Superior temporal gyrus (tissue), 1 donor: ENCODE data around the gene SLC17A7.

Experiments used
- DNase-seq: peaks from one replicate; pipeline ENCODE4 v3.0.0-alpha.2; 2016; ENCODE audit errors: extremely low spot score

Gene SLC17A7

GRCh38 chr19:49427855-49428546 lies 13.3 kb downstream of the SLC17A7 start:
- no peak for DNase-seq

GRCh38 chr19:49427339-49427738 lies 14.0 kb downstream of the SLC17A7 start:
- DNase-seq, result no peak

- DNase-seq, result no peak
These were observed 15.3 kb downstream of the SLC17A7 start for GRCh38 chr19:49425922-49426592.

DNA sequence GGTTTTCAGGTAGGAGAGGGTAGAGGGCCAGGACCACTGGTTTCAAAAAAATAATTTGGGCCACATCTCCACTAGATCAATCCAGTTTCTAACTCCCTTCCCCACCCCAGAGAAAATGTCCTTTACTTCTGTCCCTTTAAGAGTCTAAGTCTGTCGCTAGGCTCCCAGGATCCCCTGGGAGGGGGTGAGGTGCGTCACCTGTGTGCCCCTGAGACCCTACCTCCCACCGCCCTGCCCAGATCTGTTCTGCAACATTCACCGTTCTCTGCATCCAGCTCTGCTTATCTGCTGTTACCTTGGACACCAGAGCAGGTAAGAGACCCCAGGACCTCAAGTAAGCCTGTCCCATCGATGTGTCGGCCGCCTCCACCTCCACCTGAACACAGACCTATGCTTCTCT lies 16.1 kb downstream of the SLC17A7 start, which contains the start of gene GFY:
GFY (plus strand) TSS at position 211 of the 400 bp plus-strand sequence. CDS start 1,043 bp downstream, outside the sequence.
- no peak for DNase-seq

DNA sequence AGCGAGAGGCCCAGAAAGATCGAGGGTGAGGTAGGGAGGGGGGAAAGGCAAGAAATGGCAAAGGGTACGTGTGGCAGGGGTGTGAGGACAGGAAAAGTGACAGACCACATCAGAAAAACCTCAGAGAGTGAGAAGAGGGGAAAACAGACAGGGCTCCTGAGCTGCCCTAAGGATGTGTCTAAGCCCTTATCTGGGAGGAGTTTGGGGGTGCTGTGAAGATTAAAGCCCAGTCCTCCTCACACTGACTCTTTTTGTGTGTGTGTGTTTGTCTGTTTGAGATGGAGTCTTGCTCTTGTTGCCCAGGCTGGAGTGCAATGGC lies 17.4 kb downstream of the SLC17A7 start:
- DNase-seq, result no peak

DNA sequence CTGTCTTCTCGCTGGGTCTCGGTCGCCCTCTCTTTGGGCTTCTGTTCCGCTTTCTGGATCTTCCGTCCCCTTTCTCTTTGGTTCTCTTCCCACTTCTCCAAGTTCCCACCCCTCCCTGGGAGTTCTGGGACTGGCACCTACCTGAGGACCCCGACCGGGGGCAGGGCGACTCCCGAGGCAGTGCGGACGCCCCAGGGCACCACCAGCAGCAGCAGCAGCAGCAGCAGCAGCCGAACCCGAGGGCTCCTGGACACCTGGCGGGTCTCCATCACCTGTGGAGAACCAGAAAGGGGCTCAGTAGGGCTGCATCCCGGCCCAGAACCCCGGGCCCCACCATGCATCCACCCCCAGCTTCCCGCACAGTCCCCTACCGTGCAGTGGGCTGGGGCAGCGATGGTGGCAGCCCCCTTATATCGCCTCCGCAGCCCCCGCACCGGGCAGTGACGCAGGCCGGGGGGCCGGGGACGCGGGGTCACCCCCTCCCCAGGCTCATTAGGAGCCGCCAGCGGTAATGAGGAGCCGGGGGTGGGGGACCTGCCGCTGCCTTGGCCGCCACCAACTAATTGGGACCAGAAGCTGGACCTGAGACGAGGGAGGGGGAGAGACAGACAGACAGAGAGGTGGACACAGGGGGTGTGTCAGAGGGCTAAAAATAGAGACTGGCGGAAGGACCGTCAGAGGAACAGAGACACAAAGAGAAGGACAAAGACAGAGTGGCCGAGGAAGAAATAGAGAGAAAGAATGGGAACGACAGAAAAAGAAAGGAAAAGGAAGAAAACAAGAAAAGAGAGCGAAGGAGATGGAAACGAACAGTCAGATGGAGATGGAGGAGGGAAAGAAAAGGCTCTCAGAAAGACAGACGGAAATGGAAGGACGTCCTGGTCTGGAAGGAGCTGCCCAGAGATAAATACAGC lies 18.0 kb downstream of the SLC17A7 start, which contains the start of gene PTH2:
PTH2 (minus strand) TSS at position 371 of the 914 bp plus-strand sequence; CDS start at position 269, 102 bp downstream.
- DNase-seq, result no peak

GRCh38 chr19:49422407-49423070 lies 18.8 kb downstream of the SLC17A7 start:
- no peak for DNase-seq

GRCh38 chr19:49421878-49422202 lies 19.5 kb downstream of the SLC17A7 start:
- DNase-seq, result no peak

GRCh38 chr19:49421039-49421877 lies 20.1 kb downstream of the SLC17A7 start:
- DNase-seq, result no peak

DNA sequence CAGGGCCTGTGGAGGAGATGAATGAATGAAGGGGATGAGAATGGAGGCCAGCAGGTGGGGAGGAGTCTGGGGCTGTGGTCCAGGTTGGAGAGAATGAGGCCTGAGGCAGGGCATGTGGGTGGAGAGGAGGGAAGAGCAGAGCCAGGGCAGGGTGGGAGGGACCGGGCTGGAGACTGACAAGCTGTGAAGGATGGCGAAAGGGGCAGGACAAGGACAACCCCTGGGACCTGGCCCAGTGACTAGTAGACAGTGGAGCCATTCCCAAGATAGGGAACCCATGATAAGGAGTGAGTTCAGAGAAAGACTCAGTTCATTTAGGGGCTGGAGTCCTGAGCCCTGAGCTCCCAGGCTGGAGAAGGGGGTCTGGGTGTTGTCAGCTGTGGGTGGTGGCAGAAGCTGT lies 21.1 kb downstream of the SLC17A7 start:
- no peak for DNase-seq

DNA sequence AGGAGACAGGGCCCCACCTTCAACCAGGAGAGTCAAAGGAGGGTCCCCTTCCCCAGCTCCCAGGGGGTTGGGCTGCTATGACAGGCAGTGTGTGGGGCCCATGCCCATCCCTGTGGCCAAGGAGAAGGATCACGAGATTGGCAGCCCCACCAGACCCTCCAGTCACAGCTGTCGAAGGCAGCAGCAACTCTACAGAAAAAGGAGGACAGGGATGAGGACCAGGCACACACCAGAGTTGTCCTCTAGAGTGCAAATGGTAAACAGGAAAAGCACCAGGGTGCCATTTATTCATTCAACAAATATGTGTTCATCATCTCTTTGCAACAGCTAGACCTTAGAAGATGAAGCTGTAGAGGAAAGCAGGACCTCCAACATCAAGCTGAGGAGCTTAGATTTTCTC lies 22.2 kb downstream of the SLC17A7 start:
- no peak for DNase-seq

DNA sequence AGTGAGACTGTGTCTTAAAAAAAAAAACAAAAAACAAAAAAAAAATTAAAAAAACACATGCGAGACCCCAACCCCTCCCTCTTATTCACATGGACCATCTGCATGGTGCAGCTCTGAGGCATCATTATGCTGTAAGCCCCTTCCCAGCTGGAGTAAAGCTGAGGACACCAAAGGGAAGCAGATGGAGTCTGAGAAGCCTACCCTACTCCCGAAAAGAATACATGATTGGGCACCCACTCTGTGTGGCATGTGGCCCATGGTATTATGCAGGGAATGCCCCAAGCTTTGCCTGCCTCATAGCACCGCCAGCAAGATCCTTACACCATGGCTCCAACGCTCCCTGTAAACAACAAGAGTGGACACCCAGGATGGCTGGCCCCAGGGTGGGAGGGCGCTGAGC lies 22.8 kb downstream of the SLC17A7 start:
- DNase-seq, result no peak

DNA sequence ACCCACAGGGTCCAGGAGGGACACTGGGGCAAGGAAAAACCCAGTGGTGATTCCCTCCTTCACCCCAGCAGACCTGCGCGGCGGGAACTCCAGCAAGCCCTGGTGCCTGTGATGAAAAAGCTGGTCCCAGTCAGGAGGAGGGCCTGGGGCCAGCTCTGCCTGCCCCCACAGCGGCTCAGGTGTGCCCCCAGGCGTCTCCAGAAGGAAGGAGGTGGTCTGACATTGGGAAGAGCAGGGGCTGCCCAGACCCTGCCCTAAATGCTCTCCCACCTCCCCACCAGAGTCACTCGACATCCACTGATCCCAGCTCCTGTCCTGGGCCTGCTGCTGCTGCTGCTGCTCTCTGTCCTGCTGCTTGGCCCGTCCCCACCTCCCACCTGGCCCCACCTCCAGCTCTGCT lies 24.2 kb downstream of the SLC17A7 start:
- DNase-seq, result no peak

DNA sequence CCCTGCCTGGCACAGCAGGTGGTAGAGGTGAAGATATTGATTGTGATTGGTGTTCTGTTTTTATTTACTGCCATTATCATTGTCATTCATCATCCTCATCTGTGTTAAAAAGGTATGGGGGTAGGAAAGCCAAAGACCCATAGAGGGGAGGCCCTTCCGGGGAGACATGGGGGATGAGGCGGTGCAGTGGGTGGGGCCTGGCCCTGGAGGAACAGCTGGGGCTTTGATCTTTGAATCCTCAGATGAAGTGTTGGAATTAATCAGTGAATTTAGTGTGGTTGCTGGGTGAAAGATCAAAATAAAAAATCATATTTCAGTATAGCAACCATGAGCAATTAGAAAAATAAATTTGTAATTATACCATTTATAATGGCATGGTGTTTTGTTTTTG lies 25.5 kb downstream of the SLC17A7 start:
- DNase-seq, result no peak

DNA sequence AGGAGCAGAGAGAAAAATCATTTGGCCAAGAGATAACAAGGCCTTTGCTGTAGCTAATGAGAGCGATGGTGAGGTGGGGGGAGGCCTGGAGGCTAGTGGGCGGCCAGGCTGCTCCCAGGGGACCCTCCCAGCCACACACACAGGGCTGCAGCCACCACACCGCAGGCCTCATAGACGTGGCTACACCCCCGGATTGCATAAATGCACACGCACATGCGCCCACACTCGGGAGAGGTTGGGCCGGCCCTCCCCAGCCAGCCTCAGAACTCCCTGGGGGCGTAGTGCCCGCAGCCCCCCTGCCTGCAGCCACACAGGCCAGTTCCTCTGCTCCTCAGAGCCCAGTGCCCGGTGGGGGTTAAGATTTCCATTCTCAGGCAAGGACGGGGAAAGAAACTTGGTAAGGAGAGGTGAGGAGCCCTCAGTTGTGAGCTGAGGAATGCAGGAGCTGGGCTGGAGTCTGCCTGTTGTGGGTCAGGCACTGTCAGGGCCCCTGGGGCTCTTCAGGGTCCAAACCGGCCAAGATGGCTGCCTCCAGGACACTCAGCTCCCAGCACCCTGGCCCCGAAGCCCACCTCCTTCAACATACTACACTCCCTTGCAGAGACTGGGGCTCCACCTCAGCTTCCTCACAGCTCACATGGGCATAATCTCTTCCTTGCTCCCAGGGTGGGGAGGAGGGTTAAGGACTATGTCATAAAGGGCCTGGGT lies 26.1 kb downstream of the SLC17A7 start:
- DNase-seq, result no peak

DNA sequence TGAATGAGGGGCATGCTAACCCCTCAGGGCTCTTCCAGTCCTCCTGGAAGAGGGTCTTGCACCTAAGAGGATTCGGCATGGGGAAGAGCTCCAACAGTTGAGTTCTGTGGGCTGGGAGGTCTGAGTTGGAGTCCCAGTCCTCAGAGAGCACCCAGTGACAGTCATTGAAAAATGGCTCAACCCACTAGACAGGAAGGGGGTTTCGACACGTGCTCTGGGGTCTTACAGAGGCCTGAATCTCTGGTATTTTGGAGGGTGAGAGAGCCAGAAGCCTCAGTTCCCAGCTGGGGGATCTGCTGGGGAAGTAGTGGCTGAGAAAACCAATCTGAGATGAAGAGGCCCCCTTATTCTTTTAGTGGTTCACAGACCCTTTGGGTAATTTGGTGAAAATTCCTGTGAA lies 27.1 kb downstream of the SLC17A7 start:
- DNase-seq, result no peak

DNA sequence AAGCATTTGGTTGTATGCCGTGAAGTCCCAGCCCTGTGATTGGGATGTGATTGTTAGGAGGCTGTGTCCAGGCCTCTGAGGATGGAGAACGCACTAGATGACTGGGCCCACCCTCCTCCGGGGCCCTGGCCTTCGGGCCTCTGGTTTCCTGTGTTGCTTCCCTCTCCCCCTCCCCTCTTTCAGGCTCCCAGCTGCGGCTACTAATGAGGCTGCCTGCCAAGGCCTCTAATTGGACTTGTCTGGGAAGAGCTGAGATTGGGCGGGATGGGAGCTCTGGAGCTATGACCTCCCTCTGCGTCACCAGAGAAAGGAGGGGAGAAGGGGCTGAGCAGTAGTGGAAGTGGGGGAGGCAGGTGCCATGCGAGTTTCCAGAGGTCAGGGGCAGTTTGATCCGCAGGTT lies 28.0 kb downstream of the SLC17A7 start:
- no peak for DNase-seq

DNA sequence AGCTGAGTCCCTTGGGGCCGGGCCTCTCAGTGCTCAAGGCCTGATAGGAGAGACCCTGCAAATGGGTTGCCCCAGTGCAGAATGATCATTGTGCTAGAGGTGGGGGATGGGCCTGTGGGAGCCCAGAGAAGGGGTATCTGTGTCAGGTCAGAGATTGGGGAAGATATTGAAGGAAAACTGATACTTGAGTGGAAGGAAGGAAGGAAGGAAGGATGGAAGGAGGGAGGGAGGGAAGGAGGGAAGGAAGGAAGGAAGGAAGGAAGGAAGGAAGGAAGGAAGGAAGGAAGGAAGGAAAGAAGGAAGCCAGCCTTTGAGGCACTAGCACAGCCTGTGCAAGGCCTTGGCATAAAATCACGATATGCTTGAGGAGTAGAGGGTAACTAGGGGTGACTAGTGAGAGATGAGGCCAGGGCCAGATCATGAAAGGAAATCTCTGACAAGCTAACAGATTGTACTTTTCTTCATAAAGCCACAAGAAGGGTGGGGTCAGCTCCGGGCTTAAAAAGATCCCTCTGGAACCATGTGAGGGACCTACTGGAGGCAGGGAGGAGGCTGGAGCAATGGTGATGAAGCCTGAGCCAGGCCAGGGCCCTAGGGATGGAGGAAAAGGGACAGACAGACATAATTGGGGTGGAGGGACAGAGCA lies 29.5 kb downstream of the SLC17A7 start:
- DNase-seq, result no peak

GRCh38 chr19:49409441-49410029 lies 31.8 kb downstream of the SLC17A7 start:
- DNase-seq, result no peak
